Measurements from ENCODE around the gene TRAF4. TPM values are rescaled to one million over a fixed set of nuclear protein-coding genes. Genes with fewer than 3 reads are reported as not detected.

The TRAF4 gene
- total RNA-seq, 1 experiment from 2014 or later = 268 TPM

- TF ChIP-seq ZNF512 (CRISPR knock-in tag; IDR thresholded peaks at IDR 0.05; ENCODE audit: borderline replicate concordance) (no peak), ZNF423 (CRISPR knock-in tag; IDR thresholded peaks at IDR 0.05) (no peak), KAT7 (CRISPR knock-in tag; IDR thresholded peaks at IDR 0.05; ENCODE audit: borderline replicate concordance) (no peak; the same call in 1 of the 2 replicates)
- TF ChIP-seq, protein P1, sequence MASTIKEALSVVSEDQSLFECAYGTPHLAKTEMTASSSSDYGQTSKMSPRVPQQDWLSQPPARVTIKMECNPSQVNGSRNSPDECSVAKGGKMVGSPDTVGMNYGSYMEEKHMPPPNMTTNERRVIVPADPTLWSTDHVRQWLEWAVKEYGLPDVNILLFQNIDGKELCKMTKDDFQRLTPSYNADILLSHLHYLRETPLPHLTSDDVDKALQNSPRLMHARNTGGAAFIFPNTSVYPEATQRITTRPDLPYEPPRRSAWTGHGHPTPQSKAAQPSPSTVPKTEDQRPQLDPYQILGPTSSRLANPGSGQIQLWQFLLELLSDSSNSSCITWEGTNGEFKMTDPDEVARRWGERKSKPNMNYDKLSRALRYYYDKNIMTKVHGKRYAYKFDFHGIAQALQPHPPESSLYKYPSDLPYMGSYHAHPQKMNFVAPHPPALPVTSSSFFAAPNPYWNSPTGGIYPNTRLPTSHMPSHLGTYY (CRISPR knock-in tag; IDR thresholded peaks at IDR 0.05) = no peak
Observed at GRCh38 chr17:28710861-28711722, 32.7 kb upstream of the TRAF4 start (continued).

GRCh38 chr17:28711723-28712031, 32.1 kb upstream of the TRAF4 start, which contains the start of gene PROCA1:
Gene PROCA1 (minus strand): TSS chr17:28711888. CDS start chr17:28711660, 228 bp downstream.
- TF ChIP-seq, protein P2, sequence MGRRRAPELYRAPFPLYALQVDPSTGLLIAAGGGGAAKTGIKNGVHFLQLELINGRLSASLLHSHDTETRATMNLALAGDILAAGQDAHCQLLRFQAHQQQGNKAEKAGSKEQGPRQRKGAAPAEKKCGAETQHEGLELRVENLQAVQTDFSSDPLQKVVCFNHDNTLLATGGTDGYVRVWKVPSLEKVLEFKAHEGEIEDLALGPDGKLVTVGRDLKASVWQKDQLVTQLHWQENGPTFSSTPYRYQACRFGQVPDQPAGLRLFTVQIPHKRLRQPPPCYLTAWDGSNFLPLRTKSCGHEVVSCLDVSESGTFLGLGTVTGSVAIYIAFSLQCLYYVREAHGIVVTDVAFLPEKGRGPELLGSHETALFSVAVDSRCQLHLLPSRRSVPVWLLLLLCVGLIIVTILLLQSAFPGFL (CRISPR knock-in tag; IDR thresholded peaks at IDR 0.05; ENCODE audit: borderline replicate concordance) = no peak
- 0 out of 2 replicates have a peak, but pooled peaks have one; percentile 3 for TF ChIP-seq MAX (CRISPR knock-in tag; IDR thresholded peaks at IDR 0.05)
- TF ChIP-seq NFE2L1 (CRISPR knock-in tag; IDR thresholded peaks at IDR 0.05) = no peak; the same call in 1 of the 2 replicates
- TF ChIP-seq SMAD4 (CRISPR knock-in tag; IDR thresholded peaks at IDR 0.05) = no peak; the same call in 1 of the 2 replicates
- TF ChIP-seq KAT7 (CRISPR knock-in tag; IDR thresholded peaks at IDR 0.05; ENCODE audit: borderline replicate concordance) = no peak; the same call in 1 of the 2 replicates
- no peak for TF ChIP-seq GABPB1 (CRISPR knock-in tag; IDR thresholded peaks at IDR 0.05)
- 0 out of 2 replicates have a peak, but pooled peaks have one; percentile 3 for TF ChIP-seq TEAD1 (CRISPR knock-in tag; IDR thresholded peaks at IDR 0.05)
- TF ChIP-seq IRF2 (CRISPR knock-in tag; IDR thresholded peaks at IDR 0.05; ENCODE audit: borderline replicate concordance, low read depth) = no peak
- TF ChIP-seq SMAD3 (CRISPR knock-in tag; IDR thresholded peaks at IDR 0.05; ENCODE audit: borderline replicate concordance) = no peak
- TF ChIP-seq ARID4B (CRISPR knock-in tag; IDR thresholded peaks at IDR 0.05; ENCODE audit: borderline replicate concordance) = peak; percentile 16; the same call in 1 of the 2 replicates
- TF ChIP-seq NFATC4 (CRISPR knock-in tag; IDR thresholded peaks at IDR 0.05) = no peak
- no peak for TF ChIP-seq ZNF416 (CRISPR knock-in tag; IDR thresholded peaks at IDR 0.05)
- TF ChIP-seq NR2C2 (CRISPR knock-in tag; IDR thresholded peaks at IDR 0.05) = no peak
- TF ChIP-seq HMGA2 (CRISPR knock-in tag; IDR thresholded peaks at IDR 0.05) = no peak
- TF ChIP-seq AFF4 (CRISPR knock-in tag; IDR thresholded peaks at IDR 0.05; ENCODE audit: borderline replicate concordance) = no peak
- H3K36me3 Mint-ChIP-seq = peaks cover 23% of the 10 kb centered on the region
- peak within 1 kb of the TSS; percentile 98 for H3K4me3 Mint-ChIP-seq
- no peaks in the 10 kb centered on the region for H3K9me3 Mint-ChIP-seq
- H3K27me3 Mint-ChIP-seq (ENCODE audit: low read depth) = no peaks in the 10 kb centered on the region
- CTCF ChIA-PET = interaction anchor here (0.6 to 5.4 kb wide), 15 partner anchors 8 to 295 kb away, joined by 3 to 69 read pairs (median 5); partner anchors contain the start of genes BLTP2, NEK8, PHF12 and RPL23A
- peak within 1 kb of the TSS; percentile 100 for H3K27ac Mint-ChIP-seq
- DNase-seq (ENCODE audit: low spot score) = peak; percentile 74
- peak; percentile 30 for ATAC-seq
- H3K4me1 Mint-ChIP-seq = peaks cover 30% of the 10 kb centered on the region
- POLR2A ChIA-PET = interaction anchor here (0.6 to 3.5 kb wide), 21 partner anchors 8 to 1737 kb away, joined by 3 to 72 read pairs (median 5); partner anchors contain the start of genes BLTP2, NEK8, PHF12 and PIGS

Data from WTC11 (cell line).